HG03159 (cell line): Measurements from ENCODE around the gene SLC38A5.
"Not testable (repeated sequence)": the region's sequence is repeated elsewhere in the genome, so short reads cannot be mapped to it uniquely, and the experiment has no call there.

Source experiments
- ATAC-seq: cut with Tn5 transposase; IDR thresholded peaks from one replicate; pipeline ENCODE4 v1.9.1; 2021; ENCODE audit warnings: mild to moderate bottlenecking, moderate library complexity; ENCODE audit not compliant: unreplicated experiment

The SLC38A5 gene

GRCh38 chrX:48470833-48471118 is 716 bp upstream of the SLC38A5 start:
- no peak for ATAC-seq

- no peak for ATAC-seq
Measured at GRCh38 chrX:48468693-48469691, 1.1 kb downstream of the SLC38A5 start.

- ATAC-seq = no peak
Measured at GRCh38 chrX:48468247-48468671, 1.8 kb downstream of the SLC38A5 start.

- ATAC-seq = no peak
Measured at GRCh38 chrX:48467281-48467761, 2.7 kb downstream of the SLC38A5 start.

- no peak for ATAC-seq
Measured at GRCh38 chrX:48466696-48467095, 3.4 kb downstream of the SLC38A5 start.

GRCh38 chrX:48465336-48465933 is 4.6 kb downstream of the SLC38A5 start:
- no peak for ATAC-seq

GRCh38 chrX:48461830-48462229 is 8.2 kb downstream of the SLC38A5 start:
- ATAC-seq = no peak

- ATAC-seq = no peak
Measured at GRCh38 chrX:48460606-48461005, 9.5 kb downstream of the SLC38A5 start.

- no peak for ATAC-seq
Measured at GRCh38 chrX:48460031-48460430, 10.0 kb downstream of the SLC38A5 start.

- no peak for ATAC-seq
Measured at GRCh38 chrX:48459483-48459882, 10.6 kb downstream of the SLC38A5 start.

GRCh38 chrX:48458711-48459110 is 11.3 kb downstream of the SLC38A5 start:
- no peak for ATAC-seq

GRCh38 chrX:48456628-48457331 is 13.3 kb downstream of the SLC38A5 start:
- no peak for ATAC-seq

GRCh38 chrX:48451708-48452107 is 18.4 kb downstream of the SLC38A5 start:
- no peak for ATAC-seq

GRCh38 chrX:48450076-48450475 is 20.0 kb downstream of the SLC38A5 start:
- ATAC-seq = no peak

- ATAC-seq = not testable (repeated sequence)
Measured at GRCh38 chrX:48447201-48447600, 22.9 kb downstream of the SLC38A5 start.

- ATAC-seq = not testable (repeated sequence)
Measured at GRCh38 chrX:48433713-48434112, 36.3 kb downstream of the SLC38A5 start.

GRCh38 chrX:48430166-48430565 is 39.9 kb downstream of the SLC38A5 start:
- ATAC-seq = not testable (repeated sequence)

GRCh38 chrX:48429606-48430005 is 40.5 kb downstream of the SLC38A5 start:
- ATAC-seq = not testable (repeated sequence)

- ATAC-seq = not testable (repeated sequence)
Measured at GRCh38 chrX:48427027-48427716, 42.9 kb downstream of the SLC38A5 start.

- ATAC-seq = not testable (repeated sequence)
Measured at GRCh38 chrX:48411860-48412259, 58.2 kb downstream of the SLC38A5 start, which contains the start of gene SSX4B. Gene SSX4B, minus strand, starts transcription at chrX:48411960. Its CDS starts 588 bp downstream, at chrX:48411372.
